MCF 10A (cell line): ENCODE data around the gene CMBL. TPM values are rescaled to one million over a fixed set of nuclear protein-coding genes. Genes with fewer than 3 reads are reported as not detected.

Experiments
- BruUV-seq: library from RNA; stranded (reverse); fragments of 400-500 nt; replicated peaks from 2 replicates; lab custom pipeline; 2021; lab: Mats Ljungman, UMichigan
- CTCF ChIA-PET: fragments of 300-600 bp; sonication (Branson Sonifier 250); formaldehyde crosslinking; extraction: SDS; loops from one replicate; lab custom pipeline; 2021; ENCODE audit warnings: antibody characterized with exemption, inconsistent platforms; lab: Yijun Ruan, JAX
- POLR2A ChIA-PET: fragments of 300-600, 350-650 bp; sonication (Branson Sonifier 250); formaldehyde crosslinking; extraction: SDS; loops from one replicate; lab custom pipeline; 2020; ENCODE audit warnings: antibody characterized with exemption, inconsistent platforms; lab: Yijun Ruan, JAX
- DNase-seq: peaks from one replicate; pipeline ENCODE4 v3.0.0-alpha.2; 2018; ENCODE audit not compliant: unreplicated experiment
- H3K27ac Mint-ChIP-seq: one replicate; pipeline ENCODE4 v1.8.0; 2022; ENCODE audit warnings: mild to moderate bottlenecking, low read depth, mixed read lengths; ENCODE audit not compliant: unreplicated experiment
- H3K27me3 Mint-ChIP-seq: one replicate; pipeline ENCODE4 v1.8.0; 2022; ENCODE audit warnings: mixed read lengths; ENCODE audit not compliant: insufficient read depth, unreplicated experiment
- H3K36me3 Mint-ChIP-seq: one replicate; pipeline ENCODE4 v1.8.0; 2022; ENCODE audit warnings: mild to moderate bottlenecking, moderate library complexity, mixed read lengths; ENCODE audit not compliant: insufficient read depth, unreplicated experiment
- H3K4me1 Mint-ChIP-seq: one replicate; pipeline ENCODE4 v1.8.0; 2022; ENCODE audit warnings: mixed read lengths; ENCODE audit not compliant: insufficient read depth, unreplicated experiment
- H3K4me3 Mint-ChIP-seq: one replicate; pipeline ENCODE4 v1.8.0; 2022; ENCODE audit warnings: mild to moderate bottlenecking, moderate library complexity, mixed read lengths; ENCODE audit not compliant: unreplicated experiment
- H3K9me3 Mint-ChIP-seq: one replicate; pipeline ENCODE4 v1.8.0; 2022; ENCODE audit warnings: mixed read lengths; ENCODE audit not compliant: unreplicated experiment
- CTCF ChIP-seq: fragments of 200-600 bp; IDR thresholded peaks from one replicate; pipeline ENCODE4 v1.8.0; 2022; ENCODE audit warnings: antibody characterized with exemption, mild to moderate bottlenecking; ENCODE audit not compliant: unreplicated experiment
- intact Hi-C: fragments of 100-400 bp; cut with micrococcal nuclease; formaldehyde crosslinking; loops from 2 replicates; pipeline ENCODE4 v1.14.1; 2022
- total RNA-seq: library from RNA; stranded (reverse); gene quantifications from 2 replicates; pipeline ENCODE4 v1.2.3, GENCODE V29; 2022

The CMBL gene
- total RNA-seq, 1 experiment from 2014 or later: 24.9 TPM

GRCh38 chr5:10303699-10304170, 4.0 kb downstream of the CMBL start:
- H3K9me3 Mint-ChIP-seq: peaks cover 8% of the 10 kb centered on the region
- H3K27ac Mint-ChIP-seq: peak overlapping the region; percentile 76
- TF ChIP-seq CTCF: no peak
- ChIA-PET CTCF (interaction anchor here (0.7 to 2.5 kb wide), 8 partner anchors 10 to 60 kb away, joined by 3 to 9 read pairs (median 4); no protein-coding TSS in a partner anchor), POLR2A (interaction anchor here (1.0 to 4.5 kb wide), 4 partner anchors 49 to 59 kb away, joined by 5 to 40 read pairs (median 12); partner anchors contain the start of gene MARCHF6)
- H3K36me3 Mint-ChIP-seq: peaks cover 31% of the 10 kb centered on the region
- peak overlapping the region; percentile 21 for H3K4me3 Mint-ChIP-seq
- peaks cover 53% of the 10 kb centered on the region for H3K4me1 Mint-ChIP-seq
- intact Hi-C loops: no loop called here
- no peak for DNase-seq
- no peaks in the 10 kb centered on the region for H3K27me3 Mint-ChIP-seq
- no TSS peak for BruUV-seq

- CTCF ChIA-PET: interaction anchor here (0.6 to 2.5 kb wide), 7 partner anchors 18 to 926 kb away, joined by 3 to 9 read pairs (median 4); no protein-coding TSS in a partner anchor
- peak overlapping the region; percentile 5 for H3K4me3 Mint-ChIP-seq
- TF ChIP-seq CTCF: no peak
- H3K9me3 Mint-ChIP-seq: peaks cover 8% of the 10 kb centered on the region
- no peak for DNase-seq
- intact Hi-C loops: no loop called here
- H3K27ac Mint-ChIP-seq: peak overlapping the region; percentile 76
- no TSS peak for BruUV-seq
- no peaks in the 10 kb centered on the region for H3K27me3 Mint-ChIP-seq
- POLR2A ChIA-PET: interaction anchor here (0.8 to 4.5 kb wide), 5 partner anchors 7 to 55 kb away, joined by 3 to 40 read pairs (median 15); partner anchors contain the start of gene MARCHF6
- H3K4me1 Mint-ChIP-seq: peaks cover 51% of the 10 kb centered on the region
- H3K36me3 Mint-ChIP-seq: peaks cover 33% of the 10 kb centered on the region
These were observed 4.5 kb downstream of the CMBL start for GRCh38 chr5:10303201-10303600.

- intact Hi-C loops: no loop called here
- CTCF ChIA-PET: interaction anchor here (0.6 to 1.3 kb wide), 6 partner anchors 18 to 64 kb away, joined by 3 to 4 read pairs (median 3); partner anchors contain the start of gene MARCHF6
These were observed 5.7 kb downstream of the CMBL start for GRCh38 chr5:10301842-10302610.

More at GRCh38 chr5:10301842-10302610, 5.7 kb downstream of the CMBL start:
- DNase-seq: peak; percentile 92
- Mint-ChIP-seq H3K9me3 (peaks cover 8% of the 10 kb centered on the region), H3K27ac (peak overlapping the region; percentile 46), H3K4me3 (peak overlapping the region; percentile 54), H3K36me3 (peaks cover 42% of the 10 kb centered on the region), H3K4me1 (peaks cover 55% of the 10 kb centered on the region), H3K27me3 (no peaks in the 10 kb centered on the region)
- no TSS peak for BruUV-seq
- POLR2A ChIA-PET: interaction anchor here (0.6 to 4.5 kb wide), 13 partner anchors 7 to 119 kb away, joined by 3 to 40 read pairs (median 6); partner anchors contain the start of gene MARCHF6
- TF ChIP-seq CTCF: no peak
